Glomerular endothelial cell (primary cell): ENCODE results near the gene SPON2. TPM values are rescaled to one million over a fixed set of nuclear protein-coding genes. Genes with fewer than 3 reads are reported as not detected.

ENCODE experiments used
- DNase-seq: peaks from one replicate; pipeline ENCODE4 v3.0.0-alpha.2; 2011; ENCODE audit warnings: low read depth, low spot score; ENCODE audit errors: extremely low read depth
- total RNA-seq: library from RNA; depleted of rRNA; stranded (reverse); fragments of >200 nt; gene quantifications from 2 replicates; pipeline ENCODE4 v1.2.3, GENCODE V29; 2015

SPON2 gene
- total RNA-seq, 1 donor from 2014 or later: 4.6 TPM

GRCh38 chr4:1174941-1175634, 2.7 kb upstream of the SPON2 start:
- DNase-seq: no peak

GRCh38 chr4:1172971-1173757, 781 bp upstream of the SPON2 start:
- no peak for DNase-seq

- no peak for DNase-seq
Observed at GRCh38 chr4:1171311-1172227, 814 bp downstream of the SPON2 start.

GRCh38 chr4:1170976-1171310, 1.4 kb downstream of the SPON2 start:
- no peak for DNase-seq

GRCh38 chr4:1170156-1170975, 2.0 kb downstream of the SPON2 start:
- no peak for DNase-seq

- DNase-seq: no peak
Observed at GRCh38 chr4:1169691-1170096, 2.7 kb downstream of the SPON2 start.

- no peak for DNase-seq
Observed at GRCh38 chr4:1169171-1169671, 3.2 kb downstream of the SPON2 start.

- DNase-seq: no peak
Observed at GRCh38 chr4:1168191-1169101, 3.9 kb downstream of the SPON2 start.

- peak; percentile 31 for DNase-seq
Observed at GRCh38 chr4:1167244-1167949, 5.0 kb downstream of the SPON2 start.

GRCh38 chr4:1166509-1167243, 5.7 kb downstream of the SPON2 start:
- no peak for DNase-seq

GRCh38 chr4:1164956-1165545, 7.3 kb downstream of the SPON2 start:
- DNase-seq: no peak

GRCh38 chr4:1164444-1164843, 7.9 kb downstream of the SPON2 start:
- DNase-seq: no peak

GRCh38 chr4:1164040-1164439, 8.3 kb downstream of the SPON2 start:
- DNase-seq: no peak

GRCh38 chr4:1160351-1160750, 12.0 kb downstream of the SPON2 start:
- DNase-seq: no peak

GRCh38 chr4:1156069-1156468, 16.3 kb downstream of the SPON2 start:
- no peak for DNase-seq

- no peak for DNase-seq
Observed at GRCh38 chr4:1155314-1155713, 17.1 kb downstream of the SPON2 start.

GRCh38 chr4:1154523-1155182, 17.7 kb downstream of the SPON2 start:
- DNase-seq: no peak
